Embryonic facial prominence (tissue), 1 donor: Measurements from ENCODE around the gene DAPK2.
"Not testable (repeated sequence)": the region's sequence is repeated elsewhere in the genome, so short reads cannot be mapped to it uniquely, and the experiment has no call there.

ENCODE experiments used
- DNase-seq: peaks from one replicate; pipeline ENCODE4 v3.0.0-alpha.2; 2016; ENCODE audit errors: extremely low spot score

The DAPK2 gene

DNA sequence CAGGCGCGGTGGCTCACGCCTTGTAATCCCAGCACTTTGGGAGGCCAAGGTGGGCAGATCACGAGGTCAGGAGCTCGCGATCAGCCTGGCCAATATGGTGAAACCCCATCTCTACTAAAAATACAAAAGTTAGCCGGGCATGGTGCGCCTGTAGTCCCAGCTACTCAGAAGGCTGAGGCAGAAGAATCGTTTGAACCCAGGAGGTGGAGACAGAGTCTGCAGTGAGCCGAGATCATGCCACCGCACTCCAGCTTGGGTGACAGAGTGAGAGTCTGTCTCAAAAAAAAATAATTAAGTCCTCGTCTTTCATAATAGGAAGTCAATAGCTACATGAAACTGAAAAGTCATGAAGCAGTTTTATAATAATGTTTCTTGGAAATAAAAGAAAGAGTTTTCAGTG, 7.4 kb upstream of the DAPK2 start:
- not testable (repeated sequence) for DNase-seq

GRCh38 chr15:64052925-64053491, 6.7 kb upstream of the DAPK2 start:
- DNase-seq = no peak

DNA sequence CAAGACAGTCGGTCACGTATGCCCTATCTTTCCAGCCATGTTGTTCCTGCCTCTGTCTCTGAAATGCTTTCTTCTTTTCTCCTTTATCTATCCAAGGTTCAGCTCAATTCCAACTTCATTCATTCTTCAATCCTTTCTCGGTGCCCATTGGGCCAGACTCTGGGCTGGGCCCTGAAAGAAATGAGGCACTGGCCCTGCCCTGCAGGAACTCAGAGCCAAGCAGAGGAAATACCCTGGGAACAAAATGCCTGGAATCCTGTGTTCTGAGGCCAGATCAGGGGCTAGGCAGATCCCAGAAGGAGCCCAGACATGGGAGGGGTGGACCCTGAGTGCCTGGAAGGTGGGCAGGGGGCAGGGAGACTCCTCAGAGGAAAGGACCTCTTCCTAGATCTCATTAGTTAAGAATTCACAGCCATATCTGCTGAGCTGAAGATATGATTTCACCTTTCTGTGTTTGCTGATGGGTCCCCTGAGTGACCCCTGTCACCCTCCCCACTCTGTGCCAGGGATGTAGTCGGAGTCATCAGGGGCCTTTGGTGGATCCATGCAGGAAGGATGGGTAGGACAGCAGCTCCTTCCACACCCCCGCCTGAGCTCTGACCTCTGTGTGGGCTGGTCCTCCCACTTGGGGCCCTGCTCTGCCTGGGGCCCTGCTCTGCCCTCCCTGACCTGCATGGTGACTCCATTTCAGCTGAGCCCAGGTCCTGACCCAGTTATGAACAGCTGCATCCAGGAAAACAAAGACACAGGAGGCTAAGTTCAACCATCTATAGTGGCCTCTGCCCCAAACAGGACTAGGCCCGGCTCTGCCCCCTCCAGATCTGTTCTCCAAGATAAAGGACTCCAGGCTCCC, 5.3 kb upstream of the DAPK2 start:
- DNase-seq = no peak

DNA sequence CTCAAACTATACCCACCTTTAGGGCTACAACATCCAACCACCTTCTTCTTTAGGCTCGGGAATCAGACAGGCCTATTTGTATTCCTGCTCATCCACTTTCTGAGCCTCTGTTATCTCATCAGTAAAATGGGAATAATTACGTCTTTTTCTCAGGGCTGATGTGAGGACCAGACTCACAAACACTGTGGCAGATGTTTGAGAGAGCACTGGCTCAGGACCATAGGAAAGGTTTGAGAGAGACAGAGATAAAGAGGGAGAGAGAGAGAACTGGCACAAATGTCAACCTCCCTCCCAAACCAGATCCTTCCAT, 4.8 kb upstream of the DAPK2 start:
- no peak for DNase-seq

GRCh38 chr15:64050281-64051092, 4.2 kb upstream of the DAPK2 start:
- no peak for DNase-seq

- no peak for DNase-seq
Observed at GRCh38 chr15:64048781-64049460, 2.6 kb upstream of the DAPK2 start.

GRCh38 chr15:64045774-64046420, 388 bp downstream of the DAPK2 start:
- DNase-seq = no peak

GRCh38 chr15:64045101-64045435, 1.2 kb downstream of the DAPK2 start:
- DNase-seq = no peak

GRCh38 chr15:64044300-64045100, 1.8 kb downstream of the DAPK2 start:
- no peak for DNase-seq

- DNase-seq = no peak
Observed at GRCh38 chr15:64038878-64039610, 7.2 kb downstream of the DAPK2 start.

- no peak for DNase-seq
Observed at GRCh38 chr15:64037966-64038365, 8.3 kb downstream of the DAPK2 start.

- DNase-seq = no peak
Observed at GRCh38 chr15:64037116-64037515, 9.2 kb downstream of the DAPK2 start.

DNA sequence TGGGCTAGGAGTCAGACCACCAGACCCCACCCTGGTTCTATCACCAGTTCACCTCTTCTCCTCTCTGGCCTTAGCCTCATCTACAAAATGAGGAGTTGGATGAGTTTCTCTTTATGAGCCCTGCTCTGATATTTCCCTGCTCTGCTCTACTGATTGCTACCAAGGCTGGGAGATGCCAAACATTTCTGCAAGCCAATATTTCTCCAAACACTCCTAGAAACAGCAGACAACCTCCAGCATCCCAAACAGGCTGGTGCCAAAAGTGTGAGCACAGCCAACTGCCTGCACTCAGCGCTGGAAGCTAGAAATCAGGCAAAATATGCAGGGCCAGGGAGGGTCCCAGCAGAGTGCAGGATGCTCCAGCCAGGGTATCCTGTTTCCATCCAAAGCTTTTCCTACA, 10.8 kb downstream of the DAPK2 start:
- DNase-seq = no peak

GRCh38 chr15:64034519-64034918, 11.8 kb downstream of the DAPK2 start:
- DNase-seq = no peak

GRCh38 chr15:64032329-64032728, 14.0 kb downstream of the DAPK2 start:
- no peak for DNase-seq

DNA sequence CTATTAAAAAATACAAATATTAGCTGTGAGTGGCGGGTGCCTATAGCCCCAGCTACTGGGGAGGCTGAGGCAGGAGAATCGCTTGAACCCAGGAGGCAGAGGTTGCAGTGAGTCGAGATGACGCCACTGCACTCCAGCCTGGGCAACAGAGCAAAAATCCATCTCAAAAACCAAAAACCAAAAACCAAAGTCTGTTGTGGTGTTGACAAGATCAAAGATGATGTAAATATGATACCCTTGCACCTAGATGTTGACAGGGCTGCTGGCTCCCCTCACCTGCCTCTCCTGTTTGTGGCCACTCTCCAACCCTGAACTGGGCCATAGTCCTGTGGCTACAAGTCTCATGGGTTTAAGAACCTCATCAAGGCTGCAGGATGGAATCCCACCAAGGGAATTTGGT, 16.2 kb downstream of the DAPK2 start:
- DNase-seq = no peak

DNA sequence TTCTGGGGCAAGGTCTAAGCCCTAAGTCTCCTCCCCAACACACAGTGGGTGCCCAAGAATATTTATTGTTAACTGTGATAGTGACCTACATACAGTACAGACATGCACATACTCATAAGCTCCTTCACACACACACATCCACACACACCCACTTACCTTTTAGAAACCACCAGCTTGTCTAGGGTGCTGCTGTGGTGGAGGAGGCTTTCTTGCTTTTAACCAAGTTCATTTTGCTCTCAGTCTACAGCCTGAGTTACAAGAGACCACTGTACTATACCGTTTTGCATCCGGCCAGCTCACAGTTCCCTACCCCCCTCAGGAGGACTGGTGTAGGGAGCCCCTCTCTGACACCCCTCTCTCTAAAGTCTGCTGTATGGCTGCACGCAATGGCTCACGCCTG, 16.7 kb downstream of the DAPK2 start:
- no peak for DNase-seq

DNA sequence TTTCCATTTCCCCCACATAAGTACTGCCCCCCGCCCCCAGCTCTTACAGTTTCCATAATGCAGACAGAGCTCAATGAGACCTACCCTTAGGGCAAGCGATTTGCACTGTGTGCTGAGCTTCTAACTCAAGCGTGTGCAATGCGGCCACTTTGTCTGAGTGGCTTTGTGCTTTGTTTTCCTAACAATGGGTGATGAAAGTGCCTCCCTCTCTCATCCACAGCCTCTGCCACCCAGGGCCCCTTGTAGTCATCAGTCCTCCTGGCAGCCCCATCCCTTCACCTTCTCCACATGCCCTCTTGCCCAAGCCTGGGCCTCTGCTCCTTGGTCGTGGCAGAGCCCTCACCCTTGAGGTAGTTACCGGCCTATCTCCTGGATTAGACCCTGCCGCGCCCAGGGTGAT, 17.2 kb downstream of the DAPK2 start:
- DNase-seq = no peak

DNA sequence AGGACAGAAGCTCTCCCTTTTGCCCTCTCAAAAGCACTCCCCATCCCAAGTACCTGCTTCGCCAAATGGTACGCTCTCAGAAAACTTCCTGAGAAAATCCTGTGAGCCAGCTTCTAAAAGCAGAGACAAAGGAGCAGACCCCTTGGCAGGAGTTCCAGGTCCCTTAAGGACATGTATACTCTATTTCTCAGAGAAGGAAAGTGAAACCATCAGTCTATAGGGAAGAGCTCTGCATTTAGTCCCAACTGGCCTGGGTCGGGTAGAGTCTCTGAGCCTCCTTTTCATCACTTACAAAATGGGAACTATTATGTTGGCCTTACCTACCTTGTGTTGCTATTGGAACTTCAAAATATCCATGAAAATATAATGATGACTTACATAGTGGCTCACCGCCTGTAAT, 19.7 kb downstream of the DAPK2 start:
- DNase-seq = no peak
